Stimulated activated CD4-positive, alpha-beta T cell treated with anti-CD3 and anti-CD28 coated beads, TNF-alpha, amount 100 ng/mL, for 24 hours (primary cell): ENCODE data around the gene GPR153.
"Not testable (repeated sequence)": the region's sequence is repeated elsewhere in the genome, so short reads cannot be mapped to it uniquely, and the experiment has no call there.

ENCODE experiments used
- DNase-seq, 3 experiments: peaks; one replicate each; pipeline ENCODE4 v3.0.0-alpha.2; 2020; ENCODE audit warnings: low read depth in 3 of 3

Gene GPR153

DNA sequence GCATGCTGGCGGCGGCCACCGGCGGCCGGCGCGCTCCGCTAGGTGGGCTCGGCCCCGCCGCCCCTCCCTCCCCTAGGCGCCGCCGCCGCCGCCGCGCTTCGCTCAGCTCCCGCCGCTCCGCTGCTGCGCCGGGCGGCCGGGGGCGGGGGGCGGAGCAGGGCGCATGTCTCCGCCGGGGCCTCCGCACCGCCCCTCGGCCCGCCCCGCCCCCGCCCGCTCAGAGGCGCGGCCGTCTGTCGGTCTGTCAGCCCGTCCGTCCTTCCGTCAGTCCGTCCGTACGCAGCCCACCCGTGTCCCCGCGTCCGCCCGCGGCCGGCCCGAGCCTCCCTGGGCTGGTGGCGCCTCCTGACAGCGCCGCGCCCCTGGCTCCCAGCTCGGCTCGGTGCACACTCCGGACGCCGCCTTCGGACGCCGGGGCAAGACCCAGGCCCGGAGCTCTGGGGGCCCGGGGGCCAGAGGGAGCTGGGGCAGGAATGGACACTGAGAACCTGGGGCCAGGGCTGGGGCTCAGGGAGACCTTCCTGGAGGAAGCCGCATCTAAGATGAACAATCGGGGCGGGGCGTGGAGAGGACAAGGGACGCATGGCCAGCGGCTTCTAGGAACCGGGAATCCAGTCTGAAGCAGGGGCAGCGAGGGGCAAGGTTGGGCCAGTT lies at the start of gene GPR153:
Gene GPR153, minus strand, starts transcription at position 138 of the 654 bp plus-strand sequence. CDS start 6,193 bp downstream, outside the sequence.
- DNase-seq: peak; percentile 15 to 62 (median 31)

DNA sequence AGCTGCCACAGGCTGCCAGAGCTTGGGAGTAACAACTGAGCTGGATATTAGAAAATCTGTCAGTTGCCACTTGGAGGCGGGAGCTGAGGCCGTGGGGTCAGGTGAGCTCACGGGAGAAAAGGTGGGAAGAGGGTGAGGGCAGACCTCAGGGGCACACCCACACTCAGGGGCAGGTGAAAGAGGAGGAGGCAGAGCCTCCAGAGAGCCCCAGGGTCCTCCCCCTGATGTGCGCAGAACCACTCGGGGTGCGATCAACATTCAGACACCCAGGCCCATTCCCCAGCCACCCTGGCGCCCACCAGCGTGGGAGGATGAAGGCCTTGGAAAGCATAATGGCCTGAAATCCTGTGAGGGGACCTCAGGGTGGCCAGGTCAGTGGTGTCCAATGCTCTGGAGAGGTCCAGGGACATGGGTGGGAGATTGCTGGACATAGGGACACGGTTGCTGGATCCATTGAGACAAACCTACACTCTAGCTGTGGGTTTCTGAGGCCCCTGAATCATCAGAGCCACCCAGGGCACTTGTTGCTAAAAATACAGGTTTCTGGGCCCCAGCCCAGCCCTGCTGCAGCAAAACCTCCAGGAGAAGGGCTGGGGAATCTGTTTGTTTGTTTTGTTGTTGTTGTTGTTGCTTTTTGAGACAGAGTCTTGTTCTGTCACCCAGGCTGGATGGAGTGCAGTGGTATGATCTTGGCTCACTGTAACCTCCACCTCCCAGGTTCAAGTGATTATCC lies 49.4 kb upstream of the GPR153 start:
- DNase-seq: no peak

DNA sequence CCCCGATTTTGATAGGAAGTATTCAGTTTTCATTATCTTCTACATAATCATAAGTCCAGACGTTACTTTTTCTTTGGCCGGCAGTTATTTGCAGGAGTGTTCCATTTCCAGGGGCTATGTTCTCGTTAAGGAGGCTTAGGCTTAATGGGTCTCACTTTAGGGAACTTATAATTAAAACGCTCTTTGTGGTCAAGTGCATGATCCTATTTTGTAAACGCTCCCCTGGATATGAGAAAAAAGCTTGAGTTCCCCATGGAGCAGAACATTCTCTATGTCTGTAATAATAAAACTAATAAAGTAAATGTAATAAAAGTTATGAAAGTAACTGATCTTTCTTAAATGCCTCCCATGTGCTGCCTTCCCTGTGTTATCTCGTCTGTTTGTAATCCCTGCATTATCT lies 48.7 kb upstream of the GPR153 start:
- no peak for DNase-seq

DNA sequence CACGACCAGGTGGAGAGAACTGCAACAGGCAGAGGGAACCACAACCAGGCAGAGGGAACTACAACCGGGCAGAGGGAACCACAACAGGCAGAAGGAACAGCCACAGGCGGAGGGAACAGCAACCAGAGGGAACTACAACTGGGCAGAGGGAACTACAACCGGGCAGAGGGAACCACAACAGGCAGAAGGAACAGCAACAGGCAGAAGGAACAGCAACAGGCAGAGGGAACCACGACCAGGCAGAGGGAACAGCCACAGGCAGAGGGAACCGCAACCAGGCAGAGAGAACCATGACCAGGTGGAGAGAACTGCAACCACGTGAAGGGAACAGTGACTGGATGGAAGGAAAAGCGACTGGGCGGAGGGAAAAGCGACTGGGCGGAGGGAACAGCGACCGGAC lies 47.6 kb upstream of the GPR153 start:
- no peak for DNase-seq

DNA sequence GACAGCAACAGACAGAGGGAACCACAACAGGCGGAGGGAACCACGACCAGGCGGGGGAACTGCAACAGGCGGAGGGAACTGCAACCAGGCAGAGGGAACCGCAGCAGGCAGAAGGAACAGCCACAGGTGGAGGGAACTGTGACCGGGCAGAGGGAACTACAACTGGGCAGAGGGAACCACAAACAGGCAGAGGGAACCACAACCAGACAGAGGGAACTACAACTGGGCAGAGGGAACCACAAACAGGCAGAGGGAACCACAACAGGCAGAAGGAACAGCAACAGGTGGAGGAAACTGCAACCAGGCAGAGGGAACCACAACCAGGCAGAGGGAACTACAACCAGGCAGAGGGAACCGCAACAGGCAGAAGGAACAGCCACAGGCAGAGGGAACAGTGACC lies 46.8 kb upstream of the GPR153 start:
- DNase-seq: not testable (repeated sequence)

DNA sequence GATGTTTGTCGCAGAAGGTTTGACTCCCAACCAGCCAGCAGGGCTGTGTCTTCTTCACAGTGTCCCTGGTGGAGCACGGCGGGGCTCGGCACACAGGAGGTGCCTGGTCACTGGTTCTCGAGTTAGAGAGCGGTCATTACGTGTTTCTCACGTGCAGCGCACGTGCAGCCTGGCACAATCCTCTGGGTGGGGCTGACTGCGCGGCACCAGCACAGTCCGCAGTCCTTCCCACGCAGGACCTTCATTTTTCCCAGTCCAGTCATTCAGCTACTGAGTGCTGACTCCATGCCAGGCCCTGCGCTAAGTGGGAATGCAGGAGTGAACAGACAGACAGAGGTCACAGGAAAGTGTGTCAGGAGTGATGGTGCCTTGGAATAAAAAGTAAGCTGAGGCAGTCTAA lies 46.2 kb upstream of the GPR153 start:
- no peak for DNase-seq

DNA sequence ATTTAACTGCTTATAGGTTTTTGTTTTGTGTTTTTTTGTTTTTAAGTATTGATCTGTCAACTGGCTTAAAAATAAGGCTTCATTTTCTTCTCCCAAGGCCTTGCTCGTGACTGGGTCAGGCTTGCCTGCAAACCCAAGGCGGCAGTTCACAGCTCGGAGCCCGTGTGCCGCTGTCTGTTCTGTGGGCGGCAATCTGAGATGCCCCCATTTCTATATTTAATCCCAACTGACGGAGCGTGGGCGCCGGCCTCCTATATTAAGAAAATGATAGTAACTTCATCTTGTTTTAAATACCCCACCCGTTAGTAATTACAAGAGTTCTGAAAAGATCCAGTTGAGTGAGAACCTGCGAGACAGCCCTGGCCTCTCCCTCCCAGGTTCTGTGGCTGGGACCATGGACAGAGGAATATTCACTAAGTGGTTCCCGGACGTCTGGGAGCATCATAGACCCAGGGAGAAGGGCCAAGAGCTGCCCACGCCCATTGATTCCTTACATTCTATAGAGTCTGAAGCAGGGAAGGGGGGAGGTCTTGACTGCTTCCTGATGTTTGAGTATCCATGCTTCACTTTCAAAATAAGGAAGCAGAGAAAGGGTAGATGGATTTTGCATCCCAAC lies 42.6 kb upstream of the GPR153 start:
- DNase-seq: no peak

DNA sequence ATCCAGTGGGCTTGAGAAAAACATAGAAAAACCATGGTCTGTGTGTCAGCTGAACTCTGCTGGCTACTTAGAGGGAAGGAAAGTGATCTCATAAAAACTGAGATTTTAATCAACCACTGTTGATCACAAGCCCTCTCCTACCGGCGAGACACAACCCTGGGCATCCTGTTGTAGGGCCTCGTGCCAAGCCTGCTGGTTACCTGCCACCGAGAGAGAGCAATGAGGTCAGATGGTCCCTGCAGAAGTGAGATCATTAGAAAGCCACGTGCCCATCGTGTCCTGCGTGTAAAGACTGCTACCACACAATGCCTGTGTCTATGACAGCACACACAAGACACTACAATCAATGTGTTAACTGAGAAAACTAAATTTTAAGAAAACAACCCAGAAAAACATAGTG lies 41.7 kb upstream of the GPR153 start:
- DNase-seq: no peak

DNA sequence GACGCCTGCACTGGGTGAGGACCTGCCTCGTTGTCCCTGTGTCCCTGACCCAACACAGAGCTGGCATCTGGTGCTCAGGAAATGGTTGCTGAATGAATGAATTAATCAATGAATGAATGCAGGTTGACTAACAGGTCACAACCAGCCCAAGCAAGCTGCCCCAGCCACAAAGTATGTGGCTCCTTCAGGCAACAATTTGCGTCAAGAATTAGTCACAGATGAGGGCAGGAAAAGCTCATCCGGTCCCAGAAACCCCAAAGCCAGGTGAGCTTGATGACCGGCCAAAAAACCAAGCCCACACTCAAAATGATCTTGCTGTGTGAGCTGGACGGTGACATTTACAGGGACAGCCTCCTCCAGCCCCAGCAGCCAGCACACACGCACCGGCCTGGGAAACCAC lies 40.6 kb upstream of the GPR153 start:
- DNase-seq: no peak

DNA sequence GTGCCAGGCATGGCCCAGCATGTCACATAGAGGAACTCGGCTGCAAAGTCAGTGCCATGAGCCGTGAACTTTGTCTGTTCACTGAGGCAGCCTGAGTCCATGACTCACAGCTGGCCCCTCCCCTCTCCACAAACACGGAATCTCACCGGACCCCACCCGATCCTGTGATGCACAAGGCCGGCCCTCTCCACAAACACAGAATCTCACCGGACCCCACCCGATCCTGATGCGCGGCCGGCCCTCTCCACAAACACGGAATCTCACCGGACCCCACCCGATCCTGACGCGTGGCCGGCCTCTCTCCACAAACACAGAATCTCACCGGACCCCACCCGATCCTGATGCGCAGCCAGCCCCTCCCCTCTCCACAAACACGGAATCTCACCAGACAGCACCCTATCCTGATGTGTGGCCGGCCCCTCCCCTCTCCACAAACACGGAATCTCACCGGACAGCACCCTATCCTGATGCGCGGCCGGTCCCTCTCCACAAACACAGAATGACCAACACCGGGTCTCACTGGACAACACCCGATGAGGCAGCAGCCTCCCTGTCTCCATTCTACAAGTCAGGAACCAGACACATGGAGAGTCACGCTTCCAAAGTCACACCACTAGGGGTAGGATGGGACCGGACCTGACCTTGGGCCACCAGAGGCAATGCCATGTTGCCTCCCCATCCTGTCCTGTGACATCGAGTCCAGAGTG lies 39.6 kb upstream of the GPR153 start:
- DNase-seq: no peak

DNA sequence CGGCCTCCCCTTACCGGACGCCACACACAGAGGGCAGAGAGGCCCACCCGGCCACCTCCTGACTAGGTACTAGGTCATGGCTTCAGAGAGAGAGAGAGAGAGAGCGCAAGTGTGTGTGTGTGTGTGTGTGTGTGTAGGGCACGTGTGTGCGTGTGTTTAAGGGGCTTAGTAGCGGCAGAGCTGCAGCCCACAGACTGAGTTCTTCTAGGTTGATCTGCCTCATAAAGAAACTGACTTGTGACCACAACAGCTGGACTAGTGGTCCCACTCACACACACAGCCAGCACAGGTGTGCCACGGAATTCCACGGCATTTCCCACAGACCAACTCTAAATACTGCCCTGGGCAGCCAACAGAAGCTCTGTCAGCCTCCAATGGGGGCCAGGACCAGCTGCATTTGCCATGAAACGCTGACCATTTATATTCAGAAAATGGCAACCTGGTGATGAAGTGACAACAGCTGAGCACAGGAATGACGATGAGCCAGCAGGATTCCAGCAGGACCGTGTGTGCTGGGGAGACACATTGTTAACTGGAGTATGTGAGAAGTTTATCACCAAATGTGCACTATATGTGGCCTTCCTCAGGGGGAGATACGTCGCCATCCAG lies 38.8 kb upstream of the GPR153 start:
- DNase-seq: no peak

DNA sequence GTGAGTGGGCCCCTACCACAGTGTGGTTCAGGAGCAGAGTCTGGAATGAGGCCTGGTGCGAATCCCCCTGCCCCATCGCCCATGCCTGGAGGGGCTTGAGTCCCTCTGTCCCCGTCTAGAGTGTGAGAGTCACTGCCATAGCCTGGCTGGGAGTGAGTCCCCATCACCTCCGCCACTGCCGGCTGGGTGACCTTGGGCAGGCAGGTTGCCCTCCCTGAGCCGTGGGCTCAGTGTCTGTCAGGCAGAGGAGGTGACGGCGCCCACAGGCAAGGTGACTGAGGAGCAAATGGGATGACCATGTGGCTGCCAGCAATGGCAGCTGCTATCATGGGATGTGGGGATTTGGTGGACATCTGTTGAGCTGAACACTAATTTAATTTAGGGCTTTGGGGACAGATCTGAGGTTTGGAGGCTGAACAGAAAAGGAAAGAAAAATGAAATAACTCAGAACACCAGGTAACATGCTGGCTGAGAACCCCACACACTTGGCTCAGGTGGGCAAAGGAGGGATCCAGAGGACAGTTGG lies 38.1 kb upstream of the GPR153 start:
- DNase-seq: no peak

DNA sequence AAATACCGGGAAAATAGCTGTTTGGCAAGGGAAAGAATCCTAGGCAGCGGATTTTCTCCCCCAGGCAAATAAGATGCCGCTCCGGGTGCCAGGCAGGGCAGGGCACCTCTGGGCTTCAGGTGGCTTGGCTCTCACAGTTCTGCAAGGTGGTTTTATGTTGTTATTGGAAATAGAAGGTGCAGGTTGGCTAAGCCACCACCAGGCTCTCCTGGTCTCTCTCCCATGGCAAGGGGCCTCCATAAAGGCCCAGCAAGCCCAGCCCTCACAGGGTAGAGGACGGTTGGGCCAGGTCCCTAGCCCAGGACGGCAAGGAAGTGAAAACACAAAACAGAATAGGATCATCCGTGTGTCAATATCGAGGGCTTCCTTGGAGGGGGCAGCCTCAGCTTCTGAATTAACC lies 37.6 kb upstream of the GPR153 start:
- no peak for DNase-seq

DNA sequence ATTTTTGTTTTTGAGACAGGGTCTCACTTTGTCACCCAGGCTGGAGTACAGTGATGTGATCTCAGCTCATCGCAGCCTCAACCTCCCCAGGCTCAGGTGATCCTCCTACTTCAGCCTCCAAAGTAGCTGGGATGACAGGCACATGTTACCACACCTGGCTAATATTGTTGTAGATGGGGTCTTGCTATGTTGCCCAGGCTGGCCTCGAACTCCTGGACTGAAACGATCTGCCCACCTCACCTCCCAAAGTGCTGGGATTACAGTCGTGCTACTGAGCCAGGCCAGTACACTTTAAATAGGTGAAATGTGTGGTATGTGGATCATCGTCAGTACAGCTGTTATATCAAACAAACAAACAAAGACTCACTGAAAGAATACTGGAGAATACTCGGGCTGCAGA lies 35.0 kb upstream of the GPR153 start:
- no peak for DNase-seq

DNA sequence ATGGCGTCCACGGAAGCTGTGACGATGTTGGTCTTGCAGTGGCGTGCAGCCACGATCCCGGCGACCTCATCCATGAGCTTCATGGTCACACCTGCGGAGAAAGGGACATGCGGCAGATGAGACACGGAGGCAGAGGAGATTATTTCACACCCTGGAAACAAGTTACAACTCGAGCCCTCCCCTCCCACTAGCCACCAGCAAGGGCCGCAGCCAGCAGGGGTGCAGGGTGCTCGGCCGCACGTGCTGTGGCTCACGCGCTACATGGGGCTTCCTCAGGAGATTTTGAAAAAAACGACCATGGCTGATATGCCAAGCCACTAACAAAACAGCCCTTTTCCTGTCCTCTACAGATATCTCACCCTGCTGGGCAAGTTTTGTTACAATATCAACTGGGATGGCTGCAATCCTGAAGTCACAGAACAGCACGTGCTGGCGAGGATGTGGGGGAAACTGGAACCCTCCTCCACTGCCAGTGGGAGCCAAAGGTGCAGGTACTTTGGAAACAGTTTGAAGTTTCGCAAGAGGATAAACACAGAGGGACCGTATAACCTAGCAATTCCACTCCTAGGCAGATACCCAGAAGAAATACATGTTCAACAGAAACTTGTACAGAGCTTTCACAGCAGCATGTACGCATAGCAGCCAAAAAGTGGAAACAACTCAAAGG lies 34.1 kb upstream of the GPR153 start:
- no peak for DNase-seq

DNA sequence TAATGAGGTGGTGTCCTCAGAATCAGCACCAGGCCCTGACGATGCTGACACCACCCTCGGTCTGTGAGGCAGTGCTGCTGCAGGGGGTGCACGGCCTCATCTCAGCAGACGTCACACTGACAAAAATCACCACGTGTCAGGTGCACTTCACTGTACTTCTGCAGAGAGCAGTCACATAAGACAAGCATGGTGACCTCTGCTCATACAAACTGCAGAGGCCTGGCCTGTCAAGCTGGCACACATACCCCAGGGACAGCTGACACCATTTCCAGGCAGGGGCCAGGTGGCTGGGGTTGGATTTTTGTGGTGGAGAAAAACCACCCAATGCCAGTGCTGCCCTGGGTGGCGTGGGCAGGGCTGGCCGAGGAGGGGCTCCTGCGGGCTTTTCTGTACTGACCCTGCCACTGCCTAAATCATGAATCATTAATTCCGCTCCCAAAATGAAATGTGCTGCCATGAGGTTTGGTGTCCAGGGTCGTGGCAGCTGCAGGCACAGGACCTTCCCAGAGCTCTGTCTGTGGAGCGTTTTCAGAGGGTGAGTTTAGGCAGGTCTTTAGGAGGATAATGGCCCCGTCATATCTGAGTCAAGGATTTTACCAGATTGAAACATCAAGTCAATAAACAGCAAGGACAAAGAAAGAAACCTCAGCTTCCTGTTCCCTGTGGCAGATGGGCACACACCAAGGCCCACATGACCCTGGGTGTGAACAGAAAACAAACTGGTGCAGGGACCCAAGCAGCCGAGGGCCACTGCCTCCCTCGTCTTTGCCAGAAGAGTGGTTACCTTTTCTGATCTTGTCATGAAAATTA lies 33.4 kb upstream of the GPR153 start:
- DNase-seq: no peak

DNA sequence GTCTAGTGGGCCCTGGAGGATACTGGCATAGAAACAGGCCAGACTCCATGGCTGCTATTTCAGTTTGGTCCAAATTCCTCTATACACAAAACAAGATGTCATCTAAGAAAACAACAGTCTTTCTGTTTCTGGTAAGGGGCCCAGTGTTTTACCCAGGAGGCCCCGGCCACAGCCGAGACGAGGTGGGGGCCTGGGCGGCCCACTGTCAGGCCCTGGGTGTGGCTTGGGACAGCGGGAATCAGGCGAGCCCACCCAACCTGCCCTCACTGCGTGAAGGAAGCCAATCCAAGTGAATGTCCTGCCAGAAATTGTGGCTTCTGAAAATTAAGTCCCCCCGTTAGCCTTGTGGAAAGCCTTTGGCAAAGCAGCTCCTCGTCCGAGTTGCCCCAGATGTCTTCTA lies 31.2 kb upstream of the GPR153 start:
- DNase-seq: no peak

DNA sequence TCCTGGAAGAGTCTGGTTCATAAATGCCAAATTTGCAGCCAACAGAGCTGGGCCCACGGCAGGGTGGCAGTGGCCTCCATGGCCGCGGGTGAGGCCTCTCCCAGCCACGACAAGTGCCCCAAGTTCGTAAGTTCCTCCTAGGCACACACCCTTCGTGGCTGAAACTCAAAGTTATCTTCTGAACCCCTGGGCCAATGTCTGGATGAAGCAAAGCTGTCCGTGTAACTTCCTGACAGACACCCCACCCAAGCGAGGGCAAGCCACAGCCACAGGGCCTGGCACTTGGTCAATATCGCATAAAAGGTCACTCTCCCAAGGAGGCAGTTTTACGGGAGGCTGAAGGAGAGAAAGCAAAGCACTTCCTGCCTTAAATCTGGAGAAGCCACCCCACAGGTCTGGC lies 27.8 kb upstream of the GPR153 start:
- DNase-seq: no peak

DNA sequence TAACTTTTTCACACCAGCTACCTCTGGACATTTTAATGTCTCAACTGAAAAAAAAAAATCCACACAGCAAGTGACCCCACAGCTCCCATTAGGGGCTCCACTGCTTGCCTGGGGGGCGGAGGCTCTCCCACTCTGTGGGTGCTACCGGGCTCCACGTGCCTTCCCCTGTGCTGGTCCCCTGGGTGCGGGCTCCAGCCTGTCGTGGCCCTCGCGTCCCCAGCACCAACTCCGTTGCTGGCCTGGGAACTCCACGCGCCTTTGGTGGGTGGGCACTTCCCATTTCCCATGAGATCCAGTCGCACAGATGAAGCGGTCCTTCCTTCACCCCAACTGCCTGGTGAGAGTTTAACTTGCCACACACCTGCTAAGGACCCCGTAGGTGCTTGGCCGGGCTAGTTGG lies 27.1 kb upstream of the GPR153 start:
- no peak for DNase-seq

DNA sequence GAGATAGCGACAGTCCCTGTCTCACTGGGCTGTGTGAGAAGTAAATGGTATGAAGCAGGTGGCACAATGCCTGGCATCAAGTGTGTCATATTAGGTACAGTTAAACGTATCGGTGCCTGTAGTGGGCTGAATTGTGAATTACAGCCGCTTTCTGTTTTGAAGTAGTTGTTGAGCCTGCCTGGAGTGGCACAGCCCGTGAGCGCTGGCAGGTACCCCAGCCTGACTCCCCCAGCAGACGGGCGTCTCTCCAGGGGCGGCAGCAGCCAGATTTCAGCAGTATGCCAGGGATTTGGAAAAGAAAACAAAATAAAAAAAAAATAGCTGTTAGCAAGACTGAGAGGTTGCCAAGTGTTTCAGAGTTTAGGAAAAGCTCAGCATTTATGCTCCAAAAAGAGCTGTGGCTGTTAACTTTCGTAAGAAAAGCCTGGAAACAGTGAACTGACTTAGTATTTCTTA lies 26.6 kb upstream of the GPR153 start:
- DNase-seq: no peak
